Sigmoid colon (tissue), 7 donors: ENCODE results near the gene HELZ. TPM values are rescaled to one million over a fixed set of nuclear protein-coding genes. Genes with fewer than 3 reads are reported as not detected.

Source experiments
- DNase-seq: peaks from one replicate; pipeline ENCODE4 v3.0.0-alpha.2; 2019
- H3K27ac ChIP-seq, 4 donors: fragments of 200-600 bp; sonication (generic); one replicate each; pipeline ENCODE4 v1.5.1; 2016 to 2019; ENCODE audit warnings: mild to moderate bottlenecking in 1 of 4
- H3K27me3 ChIP-seq, 3 donors: fragments of 200-600 bp; sonication (generic); one replicate each; pipeline ENCODE4 v1.5.1; 2019; ENCODE audit warnings: mild to moderate bottlenecking in 1 of 3
- H3K36me3 ChIP-seq, 4 donors: fragments of 200-600 bp; sonication (generic); one replicate each; pipeline ENCODE4 v1.5.1; 2016 to 2019
- H3K4me1 ChIP-seq, 4 donors: fragments of 200-600 bp; sonication (generic); one replicate each; pipeline ENCODE4 v1.5.1; 2017 to 2019
- H3K4me3 ChIP-seq, 4 donors: fragments of 200-600 bp; sonication (generic); one replicate each; pipeline ENCODE4 v1.5.1; 2017 to 2019; ENCODE audit warnings: mild to moderate bottlenecking in 2 of 4, moderate library complexity in 1 of 4
- H3K9me3 ChIP-seq, 4 donors: fragments of 200-600 bp in 3 of 4; sonication (generic) in 3 of 4; one replicate each; pipeline versions ENCODE4 v1.5.1 to v1.6.1; 2013 to 2019
- EP300 ChIP-seq, 4 donors: sonication (generic); formaldehyde crosslinking; IDR thresholded peaks; one replicate each; pipeline ENCODE4 v1.6.1; 2017; ENCODE audit warnings: antibody characterized with exemption in 4 of 4
- POLR2A ChIP-seq, 2 donors: fragments of 450-650 bp; IDR thresholded peaks; one replicate each; pipeline ENCODE4 v1.6.1; 2016; ENCODE audit warnings: antibody characterized with exemption in 2 of 2, mild to moderate bottlenecking in 2 of 2, moderate library complexity in 2 of 2
- POLR2AphosphoS5 ChIP-seq, 4 donors: sonication (generic); formaldehyde crosslinking; IDR thresholded peaks; one replicate each; pipeline ENCODE4 v1.6.1; 2017; ENCODE audit warnings: antibody characterized with exemption in 4 of 4
- WGBS, 2 donors: extraction: QIAGEN DNeasy Blood & Tissue Kit; methylation state at CpG; one replicate each; pipeline ENCODE4 v1.1.7; 2013; 5-methylcytosine and 5-hydroxymethylcytosine counted together
- intact Hi-C: fragments of 100-400 bp; cut with DNase I; formaldehyde crosslinking; loops from one replicate; pipeline ENCODE4 v1.15.1; 2023
- polyA plus RNA-seq, 3 donors: library from polyadenylated mRNA; stranded (reverse); fragments of 200-250 nt; gene quantifications; one replicate each; pipeline ENCODE4 v1.2.3, GENCODE V29; 2013
- total RNA-seq, 4 donors: library from RNA; depleted of rRNA; stranded (reverse); fragments of >200 nt; gene quantifications; one replicate each; pipeline ENCODE4 v1.1.0, GENCODE V29; 2016
- TF ChIP-seq, protein P1 (sequence below), 4 experiments: fragments of 450-650 bp in 3 of 4; fragments of 200-600 bp in 1 of 4; IDR thresholded peaks; one replicate each; pipeline ENCODE4 v1.5.1; 2016 to 2019; ENCODE audit warnings: antibody characterized with exemption in 4 of 4, mild to moderate bottlenecking in 3 of 4, moderate library complexity in 2 of 4
- donor health status: healthy with polysubstance abuse.
- donor health status: Bipolar disorder and iron deficiency.
- donor health status: healthy.

HELZ gene
- total and polyA plus RNA-seq, 7 donors: 2.4 to 61.5 (median 31.7) TPM

DNA sequence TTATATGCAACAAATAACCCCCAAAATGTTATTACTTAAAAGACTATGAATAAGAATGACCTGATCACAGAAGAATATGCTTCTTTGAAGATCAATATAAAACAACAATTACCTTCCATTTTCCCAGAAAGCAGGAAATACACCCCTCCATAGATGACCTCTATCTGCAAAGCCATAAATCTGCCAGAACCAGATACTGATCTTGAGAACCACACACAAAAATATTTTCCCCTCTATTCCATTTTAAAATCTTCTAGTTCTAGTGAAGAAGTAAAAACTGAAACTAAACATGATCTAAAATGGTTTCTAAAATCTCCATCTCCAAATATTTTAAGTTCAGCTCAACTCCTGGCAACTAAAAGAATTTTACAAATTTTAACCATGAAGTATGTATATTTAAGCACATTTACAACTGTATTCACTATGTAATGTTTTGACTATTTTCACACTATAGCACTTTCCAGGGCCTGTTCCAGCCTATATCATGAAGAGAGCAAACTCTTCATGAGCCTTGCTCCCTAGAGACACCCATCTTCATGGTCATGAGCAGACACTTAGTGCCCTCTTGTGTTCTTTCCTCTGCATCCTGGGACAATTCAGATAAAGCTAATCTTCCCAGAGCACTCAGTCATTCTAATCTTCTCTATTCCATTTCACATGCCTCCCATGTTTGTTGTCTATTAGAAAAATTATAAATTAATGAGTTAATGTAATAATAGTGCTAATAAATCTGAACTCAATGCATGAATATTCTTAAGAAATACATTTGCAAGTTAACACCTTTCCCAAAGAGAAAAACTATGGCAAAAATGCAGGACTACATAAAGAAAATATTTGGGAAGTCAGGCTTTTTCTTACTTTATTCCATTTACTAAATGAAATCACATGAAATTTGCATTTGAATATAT lies 87.0 kb downstream of the HELZ start:
- Histone ChIP-seq H3K36me3 (peaks cover 0 to 28% (median 9%) of the 10 kb centered on the region in 4 donors), H3K27me3 (no peaks in the 10 kb centered on the region), H3K4me3 (no peak overlapping the region), H3K4me1 (no peaks in the 10 kb centered on the region), H3K9me3 (no peaks in the 10 kb centered on the region), H3K27ac (no peak overlapping the region)
- no peak for DNase-seq
- no peak for TF ChIP-seq POLR2A (IDR thresholded peaks at IDR 0.05)
- no peak for TF ChIP-seq EP300 (IDR thresholded peaks at IDR 0.05)
- TF ChIP-seq POLR2AphosphoS5 (IDR thresholded peaks at IDR 0.05): no peak
- TF ChIP-seq, protein P1, sequence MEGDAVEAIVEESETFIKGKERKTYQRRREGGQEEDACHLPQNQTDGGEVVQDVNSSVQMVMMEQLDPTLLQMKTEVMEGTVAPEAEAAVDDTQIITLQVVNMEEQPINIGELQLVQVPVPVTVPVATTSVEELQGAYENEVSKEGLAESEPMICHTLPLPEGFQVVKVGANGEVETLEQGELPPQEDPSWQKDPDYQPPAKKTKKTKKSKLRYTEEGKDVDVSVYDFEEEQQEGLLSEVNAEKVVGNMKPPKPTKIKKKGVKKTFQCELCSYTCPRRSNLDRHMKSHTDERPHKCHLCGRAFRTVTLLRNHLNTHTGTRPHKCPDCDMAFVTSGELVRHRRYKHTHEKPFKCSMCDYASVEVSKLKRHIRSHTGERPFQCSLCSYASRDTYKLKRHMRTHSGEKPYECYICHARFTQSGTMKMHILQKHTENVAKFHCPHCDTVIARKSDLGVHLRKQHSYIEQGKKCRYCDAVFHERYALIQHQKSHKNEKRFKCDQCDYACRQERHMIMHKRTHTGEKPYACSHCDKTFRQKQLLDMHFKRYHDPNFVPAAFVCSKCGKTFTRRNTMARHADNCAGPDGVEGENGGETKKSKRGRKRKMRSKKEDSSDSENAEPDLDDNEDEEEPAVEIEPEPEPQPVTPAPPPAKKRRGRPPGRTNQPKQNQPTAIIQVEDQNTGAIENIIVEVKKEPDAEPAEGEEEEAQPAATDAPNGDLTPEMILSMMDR (IDR thresholded peaks at IDR 0.05): no peak
- intact Hi-C loops: no loop called here

DNA sequence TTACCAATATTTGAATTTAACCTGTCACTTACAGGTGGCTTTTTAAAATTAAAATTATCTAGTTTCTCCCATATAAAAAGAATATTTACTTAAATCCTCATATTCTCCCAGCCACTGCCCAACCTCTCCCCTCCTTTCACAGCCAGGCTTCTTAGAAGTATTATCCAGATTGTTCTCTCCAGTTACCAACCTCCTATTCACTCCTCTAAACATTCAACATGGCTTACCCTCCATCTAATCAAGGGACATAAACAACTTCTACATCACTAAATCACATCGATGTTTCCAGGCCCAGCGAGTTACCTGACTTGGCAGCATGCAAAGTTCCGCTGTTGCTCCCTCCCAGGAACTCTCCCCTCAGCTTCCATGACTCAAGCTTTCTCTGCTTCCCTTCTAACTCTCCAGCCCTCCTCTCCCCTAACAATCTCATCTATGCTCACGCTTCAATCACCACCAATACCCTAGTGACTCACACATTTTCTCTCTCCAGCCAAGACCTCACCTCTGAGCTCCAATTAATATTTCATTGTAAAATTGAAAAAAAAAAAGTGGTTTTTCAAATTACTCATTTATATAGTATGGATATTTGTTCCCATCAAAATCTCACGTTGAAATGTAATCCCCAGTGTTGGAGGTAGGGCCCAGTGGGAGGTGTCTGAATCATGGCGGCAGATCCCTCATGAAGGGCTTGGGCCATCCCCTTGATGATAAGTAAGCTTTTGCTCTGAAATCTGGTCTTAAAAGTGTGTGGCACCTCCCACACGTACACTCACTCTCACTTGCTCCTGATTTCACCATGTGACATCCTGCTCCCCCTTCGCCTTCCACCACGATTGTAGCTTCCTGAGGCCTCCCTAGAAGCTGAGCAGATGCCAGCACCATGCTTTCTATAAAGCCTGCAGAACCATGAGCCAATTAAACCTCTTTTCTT lies 88.5 kb downstream of the HELZ start:
- intact Hi-C loops: no loop called here
- TF ChIP-seq POLR2A (IDR thresholded peaks at IDR 0.05): no peak
- TF ChIP-seq POLR2AphosphoS5 (IDR thresholded peaks at IDR 0.05): no peak
- TF ChIP-seq, protein P1 (IDR thresholded peaks at IDR 0.05): no peak
- no peak for TF ChIP-seq EP300 (IDR thresholded peaks at IDR 0.05)
- H3K27ac ChIP-seq: no peak overlapping the region
- H3K4me3 ChIP-seq: no peak overlapping the region
- H3K4me1 ChIP-seq: no peaks in the 10 kb centered on the region
- peaks cover 0 to 24% (median 6%) of the 10 kb centered on the region in 4 donors for H3K36me3 ChIP-seq
- WGBS, 2 donors: 87 to 94% methylated on average over 9 of the region's 9 CpGs
- no peaks in the 10 kb centered on the region for H3K27me3 ChIP-seq
- no peaks in the 10 kb centered on the region for H3K9me3 ChIP-seq
- no peak for DNase-seq

DNA sequence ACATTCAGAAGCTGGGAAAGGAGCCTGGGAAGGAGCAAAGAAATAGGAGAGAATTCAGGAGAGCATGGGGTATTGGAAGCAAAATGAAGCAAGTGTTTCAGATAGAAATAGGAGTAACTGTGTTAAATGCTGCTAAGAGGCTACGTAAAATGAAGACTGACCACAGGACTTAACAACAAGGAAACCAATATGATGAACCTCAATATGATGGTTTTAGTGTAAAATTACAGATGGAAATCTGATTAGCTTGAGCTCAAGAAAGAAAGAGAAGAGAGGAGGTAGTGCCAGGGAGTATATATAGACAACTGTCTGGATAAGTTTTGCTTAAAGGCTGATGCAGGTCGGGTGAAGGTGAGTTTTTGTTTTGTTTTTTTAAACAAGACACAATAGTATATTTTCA lies 92.2 kb downstream of the HELZ start:
- Histone ChIP-seq H3K9me3 (no peaks in the 10 kb centered on the region), H3K27ac (no peak overlapping the region), H3K4me1 (no peaks in the 10 kb centered on the region), H3K27me3 (no peaks in the 10 kb centered on the region), H3K4me3 (no peak overlapping the region), H3K36me3 (peaks cover 0 to 35% (median 11%) of the 10 kb centered on the region in 4 donors)
- intact Hi-C loops: no loop called here
- no peak for DNase-seq
- TF ChIP-seq POLR2AphosphoS5 (IDR thresholded peaks at IDR 0.05) (no peak), EP300 (IDR thresholded peaks at IDR 0.05) (no peak), POLR2A (IDR thresholded peaks at IDR 0.05) (no peak)
- TF ChIP-seq, protein P1 (IDR thresholded peaks at IDR 0.05): no peak
- 94 to 95% methylated on average over 2 of the region's 2 CpGs for WGBS, 2 donors

DNA sequence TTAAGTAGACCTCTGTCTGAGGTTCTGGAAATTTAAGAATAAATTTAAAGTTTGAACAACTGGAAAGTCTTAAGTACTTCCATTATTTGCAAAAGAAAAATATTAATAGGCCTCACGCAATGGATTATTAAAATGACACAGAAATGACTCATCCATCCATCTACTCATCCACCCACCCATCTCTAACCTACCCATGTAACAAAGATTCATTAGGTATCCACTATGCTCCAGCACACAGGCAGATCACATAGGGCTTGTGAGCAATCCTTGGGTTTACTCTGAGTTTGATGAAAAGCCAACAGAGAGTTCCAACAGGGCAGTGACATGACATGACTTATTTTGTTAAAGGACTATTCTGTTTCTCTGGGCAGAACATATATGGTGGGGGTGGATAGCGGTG lies 93.3 kb downstream of the HELZ start:
- TF ChIP-seq POLR2AphosphoS5 (IDR thresholded peaks at IDR 0.05) (no peak), EP300 (IDR thresholded peaks at IDR 0.05) (no peak), POLR2A (IDR thresholded peaks at IDR 0.05) (no peak)
- TF ChIP-seq, protein P1 (IDR thresholded peaks at IDR 0.05): no peak
- Histone ChIP-seq H3K27ac (no peak overlapping the region), H3K4me3 (no peak overlapping the region), H3K9me3 (no peaks in the 10 kb centered on the region), H3K36me3 (peaks cover 0 to 46% (median 19%) of the 10 kb centered on the region in 4 donors), H3K4me1 (no peaks in the 10 kb centered on the region), H3K27me3 (no peaks in the 10 kb centered on the region)
- intact Hi-C loops: no loop called here
- no peak for DNase-seq
- 66 to 95% methylated on average over 2 of the region's 2 CpGs for WGBS, 2 donors
